PFSK-1 (cell line): ENCODE data around the gene BMPR2.

ENCODE experiments used
- FOXP2 ChIP-seq: optimal IDR thresholded peaks from 2 replicates; pipeline ENCODE3; 2011; ENCODE audit warnings: borderline replicate concordance, control low read depth, inconsistent platforms; ENCODE audit not compliant: insufficient read depth; ENCODE audit errors: extremely low read length, extremely low read depth
- POLR2AphosphoS5 ChIP-seq: IDR thresholded peaks from 2 replicates; pipeline ENCODE4 v1.6.1; 2012; ENCODE audit warnings: low read depth, mild to moderate bottlenecking, control low read depth, low read length, moderate library complexity
- SIN3A ChIP-seq: IDR thresholded peaks from 2 replicates; pipeline ENCODE4 v1.6.1; 2012; ENCODE audit warnings: mild to moderate bottlenecking, low read length, moderate library complexity, borderline replicate concordance; ENCODE audit not compliant: insufficient read depth
- TAF1 ChIP-seq: IDR thresholded peaks from 2 replicates; pipeline ENCODE4 v1.6.1; 2012; ENCODE audit warnings: low read length, control low read depth, borderline replicate concordance; ENCODE audit not compliant: insufficient read depth
- TF ChIP-seq, protein P1 (sequence below), 2 experiments: IDR thresholded peaks; 2 replicates each; pipeline versions ENCODE4 v1.6.1 to v1.8.0; 2011 to 2012; ENCODE audit warnings: low read depth in 2 of 2, low read length in 2 of 2, control low read depth in 1 of 2, inconsistent platforms in 1 of 2, mild to moderate bottlenecking in 1 of 2, moderate library complexity in 1 of 2; ENCODE audit not compliant: insufficient read depth in 1 of 2

Gene BMPR2

GRCh38 chr2:202545523-202545922, 169.4 kb downstream of the BMPR2 start:
- no peak for TF ChIP-seq TAF1
- TF ChIP-seq, protein P1, sequence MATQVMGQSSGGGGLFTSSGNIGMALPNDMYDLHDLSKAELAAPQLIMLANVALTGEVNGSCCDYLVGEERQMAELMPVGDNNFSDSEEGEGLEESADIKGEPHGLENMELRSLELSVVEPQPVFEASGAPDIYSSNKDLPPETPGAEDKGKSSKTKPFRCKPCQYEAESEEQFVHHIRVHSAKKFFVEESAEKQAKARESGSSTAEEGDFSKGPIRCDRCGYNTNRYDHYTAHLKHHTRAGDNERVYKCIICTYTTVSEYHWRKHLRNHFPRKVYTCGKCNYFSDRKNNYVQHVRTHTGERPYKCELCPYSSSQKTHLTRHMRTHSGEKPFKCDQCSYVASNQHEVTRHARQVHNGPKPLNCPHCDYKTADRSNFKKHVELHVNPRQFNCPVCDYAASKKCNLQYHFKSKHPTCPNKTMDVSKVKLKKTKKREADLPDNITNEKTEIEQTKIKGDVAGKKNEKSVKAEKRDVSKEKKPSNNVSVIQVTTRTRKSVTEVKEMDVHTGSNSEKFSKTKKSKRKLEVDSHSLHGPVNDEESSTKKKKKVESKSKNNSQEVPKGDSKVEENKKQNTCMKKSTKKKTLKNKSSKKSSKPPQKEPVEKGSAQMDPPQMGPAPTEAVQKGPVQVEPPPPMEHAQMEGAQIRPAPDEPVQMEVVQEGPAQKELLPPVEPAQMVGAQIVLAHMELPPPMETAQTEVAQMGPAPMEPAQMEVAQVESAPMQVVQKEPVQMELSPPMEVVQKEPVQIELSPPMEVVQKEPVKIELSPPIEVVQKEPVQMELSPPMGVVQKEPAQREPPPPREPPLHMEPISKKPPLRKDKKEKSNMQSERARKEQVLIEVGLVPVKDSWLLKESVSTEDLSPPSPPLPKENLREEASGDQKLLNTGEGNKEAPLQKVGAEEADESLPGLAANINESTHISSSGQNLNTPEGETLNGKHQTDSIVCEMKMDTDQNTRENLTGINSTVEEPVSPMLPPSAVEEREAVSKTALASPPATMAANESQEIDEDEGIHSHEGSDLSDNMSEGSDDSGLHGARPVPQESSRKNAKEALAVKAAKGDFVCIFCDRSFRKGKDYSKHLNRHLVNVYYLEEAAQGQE (IDR thresholded peaks at IDR 0.05; ENCODE audit: insufficient read depth in 1 of 2, low read depth in 2 of 2, low read length in 2 of 2), result no peak
- no peak for TF ChIP-seq FOXP2
- no peak for TF ChIP-seq POLR2AphosphoS5
- TF ChIP-seq SIN3A, result no peak

DNA sequence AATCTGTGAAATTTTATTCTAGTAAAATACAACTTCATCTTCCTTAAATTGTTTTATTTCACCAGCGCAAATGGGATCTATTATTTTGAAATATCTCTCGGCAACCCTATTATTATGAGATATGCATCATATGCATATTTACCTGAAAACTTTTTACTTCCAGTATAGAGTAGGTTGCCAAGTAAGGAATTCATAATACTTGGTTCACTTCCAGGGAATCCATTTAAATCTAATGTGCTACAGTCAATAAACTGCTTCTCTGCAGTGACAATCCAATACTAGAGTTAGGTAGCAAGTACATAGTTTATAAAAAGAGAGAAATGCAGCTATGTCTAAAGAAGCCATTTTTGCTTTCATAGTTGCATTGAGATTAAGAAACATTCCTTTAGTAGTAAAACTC, 169.8 kb downstream of the BMPR2 start:
- TF ChIP-seq, protein P1 (IDR thresholded peaks at IDR 0.05; ENCODE audit: insufficient read depth in 1 of 2, low read depth in 2 of 2, low read length in 2 of 2), result no peak
- TF ChIP-seq FOXP2, result no peak
- TF ChIP-seq TAF1, result no peak
- TF ChIP-seq SIN3A, result no peak
- TF ChIP-seq POLR2AphosphoS5, result no peak

GRCh38 chr2:202548240-202548639, 172.1 kb downstream of the BMPR2 start:
- no peak for TF ChIP-seq FOXP2
- no peak for TF ChIP-seq TAF1
- TF ChIP-seq, protein P1 (IDR thresholded peaks at IDR 0.05; ENCODE audit: insufficient read depth in 1 of 2, low read depth in 2 of 2, low read length in 2 of 2), result no peak
- no peak for TF ChIP-seq POLR2AphosphoS5
- no peak for TF ChIP-seq SIN3A

- TF ChIP-seq TAF1, result no peak
- no peak for TF ChIP-seq POLR2AphosphoS5
Observed at GRCh38 chr2:202555356-202555755, 179.2 kb downstream of the BMPR2 start.

- no peak for TF ChIP-seq SIN3A
Observed at GRCh38 chr2:202560200-202560599, 184.1 kb downstream of the BMPR2 start.

DNA sequence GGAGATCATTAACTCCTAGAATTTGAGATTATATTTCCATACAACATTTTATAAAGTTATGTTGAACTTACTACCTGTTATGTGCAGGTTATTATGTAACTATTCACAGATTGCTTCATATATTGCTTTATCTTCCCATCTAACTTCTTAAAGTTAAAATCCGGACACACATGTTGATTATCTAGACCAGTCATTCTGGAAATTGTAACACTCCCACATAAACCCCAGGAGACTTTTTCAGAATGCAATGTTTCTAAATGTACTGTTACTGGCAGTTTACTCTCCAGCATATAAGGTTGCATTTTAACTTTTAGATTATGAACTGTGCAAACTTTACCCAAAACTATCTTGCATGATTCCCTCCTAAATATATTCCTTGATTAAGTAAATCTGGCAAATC, 188.1 kb downstream of the BMPR2 start:
- TF ChIP-seq SIN3A, result no peak
- no peak for TF ChIP-seq POLR2AphosphoS5
- TF ChIP-seq, protein P1 (IDR thresholded peaks at IDR 0.05; ENCODE audit: insufficient read depth in 1 of 2, low read depth in 2 of 2, low read length in 2 of 2), result no peak
